AG09309 (cell line): ENCODE data around the gene GNG10.
"Not testable (repeated sequence)": the region's sequence is repeated elsewhere in the genome, so short reads cannot be mapped to it uniquely, and the experiment has no call there.

Experiments used
- DNase-seq: peaks from one replicate; pipeline ENCODE4 v3.0.0-alpha.2; 2010; ENCODE audit warnings: low read depth
- H3K4me3 ChIP-seq: 2 replicates; pipeline ENCODE4 v1.5.1; 2011; ENCODE audit warnings: mild to moderate bottlenecking, low read depth, low read length, moderate library complexity; ENCODE audit not compliant: control insufficient read depth
- CTCF ChIP-seq: IDR thresholded peaks from 2 replicates; pipeline ENCODE4 v1.5.1; 2011; ENCODE audit warnings: mild to moderate bottlenecking, low read depth, low read length, inconsistent platforms; ENCODE audit not compliant: insufficient read depth, control insufficient read depth; ENCODE audit errors: missing control alignments

The GNG10 gene

GRCh38 chr9:111661150-111661801 lies at the start of gene GNG10:
Gene GNG10 (plus strand): TSS chr9:111661605. CDS start chr9:111661635, 30 bp downstream.
- no peak for TF ChIP-seq CTCF
- DNase-seq: no peak
- peak within 1 kb of the TSS; percentile 87 for H3K4me3 ChIP-seq

GRCh38 chr9:111613436-111614040 lies 47.9 kb upstream of the GNG10 start:
- no peak overlapping the region for H3K4me3 ChIP-seq
- DNase-seq: no peak
- no peak for TF ChIP-seq CTCF

GRCh38 chr9:111615928-111616327 lies 45.5 kb upstream of the GNG10 start:
- no peak for DNase-seq
- TF ChIP-seq CTCF: no peak
- no peak overlapping the region for H3K4me3 ChIP-seq

- not testable (repeated sequence) for H3K4me3 ChIP-seq, DNase-seq
These were observed 44.1 kb upstream of the GNG10 start for GRCh38 chr9:111617349-111617748.

GRCh38 chr9:111621895-111622480 lies 39.4 kb upstream of the GNG10 start:
- DNase-seq: no peak
- TF ChIP-seq CTCF: peak; percentile 95
- H3K4me3 ChIP-seq: no peak overlapping the region

GRCh38 chr9:111622626-111623025 lies 38.8 kb upstream of the GNG10 start:
- no peak for TF ChIP-seq CTCF
- H3K4me3 ChIP-seq: no peak overlapping the region
- peak; percentile 69 for DNase-seq

- no peak overlapping the region for H3K4me3 ChIP-seq
- DNase-seq: no peak
- no peak for TF ChIP-seq CTCF
These were observed 34.0 kb upstream of the GNG10 start for GRCh38 chr9:111627260-111627963.
